ENCODE data around the gene PARVB. TPM values are rescaled to one million over a fixed set of nuclear protein-coding genes. Genes with fewer than 3 reads are reported as not detected.

The PARVB gene
- total RNA-seq, 1 experiment from 2014 or later: 35.3 TPM

DNA sequence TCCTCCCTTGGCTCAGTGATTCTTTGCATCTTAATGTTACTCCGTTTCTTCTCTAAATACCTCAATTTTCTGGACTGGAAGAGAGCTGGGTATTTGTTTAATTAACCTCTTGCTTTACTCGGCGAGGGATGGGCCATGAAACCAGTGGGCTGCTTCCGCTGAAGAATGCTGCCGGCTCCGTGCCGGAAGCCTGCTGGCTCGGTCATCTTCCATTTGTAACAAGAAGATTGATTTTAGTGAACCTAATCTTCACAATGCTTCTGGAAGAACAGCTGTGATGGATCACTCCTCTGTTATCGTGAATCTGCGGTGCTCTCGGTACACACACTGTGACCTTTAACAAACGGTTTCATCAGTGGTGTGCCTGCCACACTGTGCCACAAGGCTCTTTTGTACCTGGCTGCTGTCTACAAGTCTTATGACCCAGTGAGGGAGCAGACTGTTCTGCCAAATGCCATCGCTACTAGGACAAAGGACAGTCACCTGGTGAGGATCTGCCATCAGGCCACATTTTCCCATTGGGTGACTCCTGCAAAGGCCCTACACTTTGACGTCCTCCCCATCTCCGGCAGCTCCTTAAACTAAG, 25.3 kb upstream of the PARVB start:
- H3K27ac ChIP-seq: no peak overlapping the region
- intact Hi-C loops (cut with micrococcal nuclease; ENCODE audit: unreplicated experiment): loop anchor here (10.0 kb wide), 1 partner anchor 326 kb away; no protein-coding TSS in a partner anchor
- ChIA-PET CTCF (no interaction called here), POLR2A (ENCODE audit: unreplicated experiment) (no interaction called here)
- DNase-seq: peak in 1 of 2 experiments; percentile 30
- H3K36me3 ChIP-seq (ENCODE audit: low read depth): no peaks in the 10 kb centered on the region
- H3K9me3 ChIP-seq (ENCODE audit: insufficient read depth, low read depth): no peaks in the 10 kb centered on the region
- no peak overlapping the region for H3K4me2 ChIP-seq
- H3K27me3 ChIP-seq (ENCODE audit: insufficient read depth, low read depth): no peaks in the 10 kb centered on the region
- peaks cover 10% of the 10 kb centered on the region for H4K20me1 ChIP-seq (ENCODE audit: insufficient read depth)
- H3F3A ChIP-seq (ENCODE audit: insufficient read depth, low read depth): no peaks in the 10 kb centered on the region
- TF ChIP-seq, protein P1, sequence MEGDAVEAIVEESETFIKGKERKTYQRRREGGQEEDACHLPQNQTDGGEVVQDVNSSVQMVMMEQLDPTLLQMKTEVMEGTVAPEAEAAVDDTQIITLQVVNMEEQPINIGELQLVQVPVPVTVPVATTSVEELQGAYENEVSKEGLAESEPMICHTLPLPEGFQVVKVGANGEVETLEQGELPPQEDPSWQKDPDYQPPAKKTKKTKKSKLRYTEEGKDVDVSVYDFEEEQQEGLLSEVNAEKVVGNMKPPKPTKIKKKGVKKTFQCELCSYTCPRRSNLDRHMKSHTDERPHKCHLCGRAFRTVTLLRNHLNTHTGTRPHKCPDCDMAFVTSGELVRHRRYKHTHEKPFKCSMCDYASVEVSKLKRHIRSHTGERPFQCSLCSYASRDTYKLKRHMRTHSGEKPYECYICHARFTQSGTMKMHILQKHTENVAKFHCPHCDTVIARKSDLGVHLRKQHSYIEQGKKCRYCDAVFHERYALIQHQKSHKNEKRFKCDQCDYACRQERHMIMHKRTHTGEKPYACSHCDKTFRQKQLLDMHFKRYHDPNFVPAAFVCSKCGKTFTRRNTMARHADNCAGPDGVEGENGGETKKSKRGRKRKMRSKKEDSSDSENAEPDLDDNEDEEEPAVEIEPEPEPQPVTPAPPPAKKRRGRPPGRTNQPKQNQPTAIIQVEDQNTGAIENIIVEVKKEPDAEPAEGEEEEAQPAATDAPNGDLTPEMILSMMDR (conservative IDR thresholded peaks at IDR 0.05): no peak
- no peak for TF ChIP-seq EZH2 (IDR thresholded peaks at IDR 0.05; ENCODE audit: low read depth)
- no TSS peak for BruUV-seq (replicated peaks)
- no peaks in the 10 kb centered on the region for H3K9me2 ChIP-seq (ENCODE audit: insufficient read depth)
- no peak overlapping the region for H3K4me3 ChIP-seq
- no peaks in the 10 kb centered on the region for H3K79me2 ChIP-seq (ENCODE audit: low read depth)
- H2AFZ ChIP-seq: no peak overlapping the region
- H3K4me1 ChIP-seq (replicated peaks; ENCODE audit: insufficient read depth): no peaks in the 10 kb centered on the region

DNA sequence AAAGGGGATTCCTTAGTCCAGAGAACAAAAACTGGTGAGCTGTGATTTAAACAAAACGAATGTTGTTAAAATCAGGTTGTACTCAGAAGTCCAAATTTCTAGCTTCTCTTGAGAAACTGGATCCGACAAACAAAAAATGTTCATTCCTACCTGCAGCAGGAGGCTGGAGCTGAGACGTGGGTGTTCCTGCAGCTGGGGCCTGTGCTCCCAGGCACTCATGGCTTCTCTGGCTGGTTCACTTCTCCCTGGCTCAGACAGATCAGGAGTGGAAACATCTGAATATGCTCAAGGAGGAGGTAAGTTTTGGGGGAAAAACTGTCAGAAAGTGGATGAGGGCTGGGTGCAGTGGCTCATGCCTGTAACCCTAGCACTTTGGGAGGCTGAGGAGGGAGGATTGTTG, 24.7 kb upstream of the PARVB start:
- no peaks in the 10 kb centered on the region for H3K79me2 ChIP-seq (ENCODE audit: low read depth)
- H4K20me1 ChIP-seq (ENCODE audit: insufficient read depth): 0 out of 2 replicates have a peak, but pooled peaks cover 8% of the 10 kb centered on the region
- intact Hi-C loops (cut with micrococcal nuclease; ENCODE audit: unreplicated experiment): loop anchor here (10.0 kb wide), 1 partner anchor 325 kb away; no protein-coding TSS in a partner anchor
- H2AFZ ChIP-seq: no peak overlapping the region
- no peaks in the 10 kb centered on the region for H3K9me3 ChIP-seq (ENCODE audit: insufficient read depth, low read depth)
- ChIA-PET CTCF (no interaction called here), POLR2A (ENCODE audit: unreplicated experiment) (no interaction called here)
- DNase-seq: peak in 1 of 2 experiments; percentile 11
- no peak overlapping the region for H3K27ac ChIP-seq
- no peaks in the 10 kb centered on the region for H3F3A ChIP-seq (ENCODE audit: insufficient read depth, low read depth)
- no TSS peak for BruUV-seq (replicated peaks)
- H3K9me2 ChIP-seq (ENCODE audit: insufficient read depth): no peaks in the 10 kb centered on the region
- H3K4me2 ChIP-seq: no peak overlapping the region
- no peak for TF ChIP-seq EZH2 (IDR thresholded peaks at IDR 0.05; ENCODE audit: low read depth)
- TF ChIP-seq, protein P1 (conservative IDR thresholded peaks at IDR 0.05): no peak
- H3K4me1 ChIP-seq (replicated peaks; ENCODE audit: insufficient read depth): no peaks in the 10 kb centered on the region
- H3K4me3 ChIP-seq: no peak overlapping the region
- no peaks in the 10 kb centered on the region for H3K27me3 ChIP-seq (ENCODE audit: insufficient read depth, low read depth)
- no peaks in the 10 kb centered on the region for H3K36me3 ChIP-seq (ENCODE audit: low read depth)

GRCh38 chr22:44000123-44000522, 24.0 kb upstream of the PARVB start:
- peak in 1 of 2 experiments; percentile 24 for DNase-seq
- TF ChIP-seq, protein P1 (conservative IDR thresholded peaks at IDR 0.05): no peak
- TF ChIP-seq EZH2 (IDR thresholded peaks at IDR 0.05; ENCODE audit: low read depth): no peak

More at GRCh38 chr22:44000123-44000522, 24.0 kb upstream of the PARVB start:
- Histone ChIP-seq H3F3A (ENCODE audit: insufficient read depth, low read depth) (no peaks in the 10 kb centered on the region), H3K79me2 (ENCODE audit: low read depth) (no peaks in the 10 kb centered on the region), H3K27me3 (ENCODE audit: insufficient read depth, low read depth) (no peaks in the 10 kb centered on the region), H3K4me2 (no peak overlapping the region), H3K9me2 (ENCODE audit: insufficient read depth) (no peaks in the 10 kb centered on the region), H4K20me1 (ENCODE audit: insufficient read depth) (0 out of 2 replicates have a peak, but pooled peaks cover 3% of the 10 kb centered on the region), H3K27ac (no peak overlapping the region), H3K36me3 (ENCODE audit: low read depth) (no peaks in the 10 kb centered on the region), H3K9me3 (ENCODE audit: insufficient read depth, low read depth) (no peaks in the 10 kb centered on the region), H3K4me3 (no peak overlapping the region), H2AFZ (no peak overlapping the region), H3K4me1 (replicated peaks; ENCODE audit: insufficient read depth) (no peaks in the 10 kb centered on the region)
- intact Hi-C loops (cut with micrococcal nuclease; ENCODE audit: unreplicated experiment): no loop called here
- CTCF ChIA-PET: interaction anchor here (0.6 kb wide), 1 partner anchor 629 kb away, joined by 12 read pairs; no protein-coding TSS in a partner anchor
- BruUV-seq (replicated peaks): no TSS peak
- POLR2A ChIA-PET (ENCODE audit: unreplicated experiment): no interaction called here
